EL (cell line): ENCODE measurements around the gene TEAD2.
A peak's percentile ranks its signal among the peaks of the same experiment; 100 is the strongest.
"Not testable (repeated sequence)": the region's sequence is repeated elsewhere in the genome, so short reads cannot be mapped to it uniquely, and the experiment has no call there.

Experiments
- DNase-seq: peaks from one replicate; pipeline ENCODE4 v3.0.0-alpha.2; 2016

The TEAD2 gene

DNA sequence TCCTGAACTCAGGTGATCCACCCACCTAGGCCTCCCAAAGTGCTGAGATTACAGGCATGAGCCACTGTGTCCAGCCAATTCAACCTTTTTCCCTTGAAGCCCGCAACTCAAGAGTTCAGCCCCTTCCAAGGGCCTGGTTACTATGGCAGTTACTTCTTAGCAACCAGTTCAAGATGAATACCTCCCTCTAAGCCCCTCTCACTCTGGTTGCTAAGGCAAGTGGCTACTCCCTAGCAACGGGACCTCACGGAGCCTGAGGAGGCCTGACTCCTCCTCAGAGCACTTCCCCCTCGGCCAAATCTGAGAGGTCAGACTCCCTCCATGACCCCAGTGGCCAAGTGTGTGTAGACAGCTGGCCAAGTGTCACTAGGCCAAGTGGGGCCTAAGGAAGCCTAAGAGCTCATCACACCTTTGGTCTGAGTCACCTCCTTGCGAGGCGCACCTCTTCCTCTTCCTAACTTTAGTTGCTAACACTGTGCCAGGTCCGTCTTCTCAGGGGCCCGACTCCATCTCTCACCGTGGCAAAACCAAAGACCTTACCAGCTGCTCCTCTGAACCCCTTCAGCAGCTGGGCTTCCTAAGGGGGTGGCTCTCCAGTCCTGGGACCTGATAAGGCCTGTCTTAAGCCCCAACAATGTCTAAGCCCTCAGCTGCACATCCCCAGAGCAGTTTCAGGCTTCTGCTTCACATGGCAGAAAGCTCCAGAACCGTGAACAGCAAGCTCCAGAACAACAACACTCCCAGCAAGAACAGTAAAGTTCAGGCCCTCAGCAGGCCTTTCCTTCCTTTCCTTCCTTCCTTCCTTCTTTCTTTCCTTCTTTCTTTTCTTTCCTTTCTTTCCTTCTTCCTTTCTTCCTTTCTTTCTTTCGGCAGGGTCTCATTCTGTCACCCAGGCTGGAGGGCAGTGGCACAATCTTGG is 17.5 kb downstream of the TEAD2 start:
- DNase-seq = no peak

GRCh38 chr19:49343123-49343522 is 19.1 kb downstream of the TEAD2 start:
- no peak for DNase-seq

DNA sequence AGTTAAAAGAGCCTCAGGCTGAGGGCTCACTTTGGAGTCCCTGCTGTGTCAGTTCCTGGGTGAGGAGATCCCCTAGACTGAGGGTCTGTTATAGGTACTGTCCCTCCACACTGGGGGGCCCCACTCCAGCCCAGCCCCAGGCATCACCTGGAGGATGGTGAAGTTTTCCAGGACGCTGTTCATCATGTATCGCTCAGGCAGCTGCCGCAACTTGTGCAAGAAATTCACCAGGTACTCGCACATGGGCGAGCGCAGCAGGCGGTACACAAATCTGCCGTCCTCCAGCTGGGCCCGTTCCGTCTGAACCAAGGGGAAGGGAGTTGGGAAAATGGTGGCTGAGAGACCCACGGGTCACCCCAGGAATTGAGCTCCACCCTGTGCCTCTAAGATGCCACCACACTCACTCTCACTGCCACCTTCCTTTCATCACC is 19.9 kb downstream of the TEAD2 start:
- DNase-seq = no peak

DNA sequence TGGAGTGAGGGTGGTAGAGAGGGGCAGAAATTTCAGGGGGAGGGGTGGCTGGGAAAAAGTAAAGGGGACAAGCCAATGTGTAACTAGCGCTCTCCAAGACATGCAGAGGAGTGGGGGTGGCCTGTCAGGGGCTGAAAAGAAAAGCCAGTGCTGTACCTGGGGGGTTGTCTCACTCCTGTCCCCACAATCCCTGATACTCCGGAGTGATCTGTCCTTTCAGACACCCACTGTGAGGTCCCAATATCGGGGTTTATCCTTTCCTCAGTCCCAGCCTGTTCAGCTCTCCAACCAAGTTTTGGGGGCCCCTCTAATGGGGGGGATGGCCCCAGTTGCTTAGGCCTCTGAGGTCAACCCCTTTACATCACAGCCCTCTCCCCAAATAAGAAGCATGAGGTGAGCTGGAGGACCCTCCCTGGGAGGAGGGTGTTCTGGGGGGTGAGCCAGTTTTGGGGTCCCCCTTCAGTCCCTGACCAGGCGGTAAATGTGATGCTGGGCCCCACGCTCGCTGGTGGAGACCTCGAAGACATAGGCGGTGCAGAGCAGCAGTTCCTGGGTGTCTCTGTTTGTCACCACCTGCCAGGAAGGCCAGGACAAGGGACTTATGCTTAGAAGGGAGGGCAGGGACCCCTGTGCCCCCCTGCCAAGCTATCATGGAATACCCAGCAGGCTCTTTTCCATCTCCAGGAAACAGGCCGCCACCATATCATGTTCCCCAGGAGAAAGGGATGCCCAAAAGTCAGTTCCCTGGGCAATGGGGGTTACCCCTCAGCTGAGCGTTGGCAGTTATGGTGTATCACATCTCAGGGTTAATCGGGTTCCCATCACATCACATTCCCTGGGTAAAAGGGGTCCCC is 21.1 kb downstream of the TEAD2 start:
- no peak for DNase-seq

DNA sequence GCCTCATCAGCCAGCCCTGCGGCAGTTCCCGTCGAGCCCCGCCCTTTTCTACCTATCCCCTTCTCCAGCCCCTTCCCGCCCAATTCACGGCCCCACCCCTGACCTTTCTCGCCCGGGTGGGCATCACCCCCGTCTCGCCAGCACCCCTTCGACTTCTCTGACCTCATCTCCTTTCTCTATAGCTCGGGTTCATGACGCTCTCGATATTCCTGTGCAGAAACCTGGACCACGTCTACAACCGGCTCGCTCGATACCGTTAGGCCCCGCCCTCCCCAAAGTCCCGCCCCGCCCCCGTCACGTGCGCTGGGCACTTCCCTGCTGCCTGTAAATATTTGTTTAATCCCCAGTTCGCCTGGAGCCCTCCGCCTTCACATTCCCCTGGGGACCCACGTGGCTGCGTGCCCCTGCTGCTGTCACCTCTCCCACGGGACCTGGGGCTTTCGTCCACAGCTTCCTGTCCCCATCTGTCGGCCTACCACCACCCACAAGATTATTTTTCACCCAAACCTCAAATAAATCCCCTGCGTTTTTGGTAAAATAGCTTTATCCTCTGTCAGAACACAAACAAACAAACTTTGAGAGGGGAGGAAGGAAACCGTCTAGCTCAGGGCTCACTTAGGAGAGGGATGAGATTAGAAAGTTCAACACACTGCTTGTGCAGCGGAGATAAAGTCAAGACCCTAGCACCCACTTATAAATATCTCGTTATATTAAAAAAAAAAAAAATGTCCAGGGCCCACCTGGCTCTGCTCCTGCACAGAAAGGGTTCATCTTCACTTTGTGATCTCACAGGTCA is 21.9 kb downstream of the TEAD2 start:
- no peak for DNase-seq

DNA sequence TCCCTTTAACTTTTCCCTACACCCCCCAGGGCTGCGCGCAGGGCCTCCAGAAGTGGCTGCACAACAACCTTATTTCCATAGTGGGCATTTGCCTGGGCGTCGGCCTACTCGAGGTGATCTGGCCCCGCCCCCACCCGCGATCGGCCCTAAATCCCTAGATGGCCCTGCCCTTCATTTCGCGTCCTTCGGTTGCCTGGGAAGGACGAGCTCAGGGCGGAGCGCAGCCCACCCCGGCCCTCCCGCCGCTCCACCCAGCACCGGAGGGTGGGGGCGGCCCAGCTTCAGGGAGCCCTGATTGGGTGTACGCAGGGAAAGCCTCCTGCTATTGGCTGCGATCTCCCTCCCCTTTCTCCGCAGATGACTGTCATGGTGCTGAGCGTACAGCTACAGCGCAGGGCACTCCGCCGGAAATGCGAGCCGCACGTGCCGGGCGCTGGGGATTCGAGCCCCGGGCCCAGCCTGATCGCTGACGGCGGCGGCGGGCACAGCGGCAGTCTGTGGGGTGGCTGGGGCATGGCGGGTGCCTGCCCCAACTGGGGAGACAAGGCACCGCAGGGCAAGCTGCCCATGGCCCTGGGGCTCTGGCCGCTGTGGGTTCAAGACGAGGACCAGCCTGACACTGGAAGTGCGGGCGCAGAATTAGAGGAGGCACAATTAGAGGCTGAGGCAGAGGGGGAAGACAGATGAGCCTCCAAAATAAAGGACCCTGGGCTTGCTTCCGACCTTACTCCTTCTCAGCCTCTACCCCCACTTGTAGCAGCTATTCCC is 22.7 kb downstream of the TEAD2 start:
- peak; percentile 56 for DNase-seq

DNA sequence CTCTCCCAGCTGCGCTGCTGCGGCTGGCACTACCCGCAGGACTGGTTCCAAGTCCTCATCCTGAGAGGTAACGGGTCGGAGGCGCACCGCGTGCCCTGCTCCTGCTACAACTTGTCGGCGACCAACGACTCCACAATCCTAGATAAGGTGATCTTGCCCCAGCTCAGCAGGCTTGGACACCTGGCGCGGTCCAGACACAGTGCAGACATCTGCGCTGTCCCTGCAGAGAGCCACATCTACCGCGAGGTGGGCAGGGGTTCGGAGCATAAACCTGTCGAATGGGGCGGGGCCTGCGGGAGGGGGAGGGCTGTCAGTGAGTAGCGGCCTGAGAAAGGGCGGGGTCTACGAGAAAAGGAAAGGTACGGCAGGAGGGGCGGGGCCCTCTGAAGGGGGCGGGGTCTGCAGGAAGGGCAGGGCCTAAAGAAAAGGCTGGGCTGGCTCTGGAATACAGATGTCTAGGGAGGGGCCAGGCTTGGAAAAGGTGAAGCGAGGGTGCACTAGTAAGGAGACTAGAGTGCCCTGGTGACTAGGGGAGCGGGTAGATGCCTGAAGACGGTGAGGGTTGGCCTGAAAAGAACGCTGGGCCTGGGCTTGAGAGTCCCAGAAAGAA is 23.4 kb downstream of the TEAD2 start:
- peak; percentile 28 for DNase-seq

DNA sequence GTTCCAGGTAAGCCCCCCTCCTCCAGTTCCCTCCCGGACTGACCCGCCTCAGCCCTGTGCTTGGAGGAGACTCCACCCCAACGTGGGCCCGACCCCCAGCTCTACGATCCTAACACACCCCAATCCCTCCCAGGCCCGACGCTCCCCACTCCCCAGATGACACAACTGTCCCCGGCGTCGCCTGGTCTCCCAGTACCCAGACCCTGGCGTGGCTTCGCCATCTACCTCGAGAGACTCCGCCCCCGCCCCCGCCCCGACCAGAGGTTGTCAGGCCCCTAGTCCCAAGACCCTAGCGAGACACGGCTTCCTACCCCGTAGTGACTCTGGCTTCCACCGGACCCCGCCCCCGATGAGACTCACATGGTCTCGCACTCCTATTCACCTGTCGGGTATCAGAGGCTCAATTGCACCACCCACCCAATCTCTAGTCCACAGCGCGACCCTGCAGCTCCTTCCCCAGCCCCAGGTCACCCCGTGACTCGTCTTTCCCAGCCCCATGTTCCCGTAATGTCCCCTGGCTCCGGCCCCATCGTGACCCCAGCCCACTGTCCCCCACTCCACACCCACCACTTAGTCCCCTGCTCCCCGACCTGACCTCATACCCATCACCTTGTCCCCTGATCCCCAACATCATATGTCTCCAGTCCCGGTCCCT is 24.1 kb downstream of the TEAD2 start:
- no peak for DNase-seq

DNA sequence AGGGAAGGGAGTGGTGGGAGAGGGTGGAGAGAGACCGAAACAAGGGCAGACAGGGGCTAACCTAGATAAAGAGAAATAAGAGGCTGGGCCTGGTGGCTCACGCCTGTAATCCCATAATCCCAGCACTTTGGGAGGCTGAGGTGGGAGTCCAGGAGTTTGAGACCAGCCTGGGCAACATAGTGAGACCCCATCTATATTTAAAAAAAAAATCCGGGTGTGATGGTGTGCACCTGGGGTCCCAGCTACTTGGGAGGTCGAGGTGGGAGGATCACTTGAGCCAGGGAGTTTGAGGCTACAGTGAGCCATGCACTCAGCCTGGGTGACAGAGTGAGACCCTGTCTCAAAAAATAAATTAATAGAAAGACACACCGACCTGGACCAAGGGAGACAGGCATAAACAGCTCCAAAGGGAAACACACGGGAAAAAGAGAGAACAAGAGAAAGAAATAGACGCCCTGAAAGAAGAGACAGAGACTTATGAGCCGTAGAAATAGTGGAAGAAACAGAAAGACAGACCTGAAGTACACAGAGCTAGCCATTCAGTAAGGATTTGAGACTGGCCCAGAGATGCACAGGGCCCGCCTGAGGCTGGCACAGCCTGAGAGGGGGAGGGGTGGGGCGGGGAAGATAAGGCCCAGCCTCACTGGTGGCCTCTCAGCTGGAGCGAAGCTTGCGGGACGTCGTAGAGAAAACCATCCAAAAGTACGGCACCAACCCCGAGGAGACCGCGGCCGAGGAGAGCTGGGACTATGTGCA is 24.8 kb downstream of the TEAD2 start:
- DNase-seq = no peak

DNA sequence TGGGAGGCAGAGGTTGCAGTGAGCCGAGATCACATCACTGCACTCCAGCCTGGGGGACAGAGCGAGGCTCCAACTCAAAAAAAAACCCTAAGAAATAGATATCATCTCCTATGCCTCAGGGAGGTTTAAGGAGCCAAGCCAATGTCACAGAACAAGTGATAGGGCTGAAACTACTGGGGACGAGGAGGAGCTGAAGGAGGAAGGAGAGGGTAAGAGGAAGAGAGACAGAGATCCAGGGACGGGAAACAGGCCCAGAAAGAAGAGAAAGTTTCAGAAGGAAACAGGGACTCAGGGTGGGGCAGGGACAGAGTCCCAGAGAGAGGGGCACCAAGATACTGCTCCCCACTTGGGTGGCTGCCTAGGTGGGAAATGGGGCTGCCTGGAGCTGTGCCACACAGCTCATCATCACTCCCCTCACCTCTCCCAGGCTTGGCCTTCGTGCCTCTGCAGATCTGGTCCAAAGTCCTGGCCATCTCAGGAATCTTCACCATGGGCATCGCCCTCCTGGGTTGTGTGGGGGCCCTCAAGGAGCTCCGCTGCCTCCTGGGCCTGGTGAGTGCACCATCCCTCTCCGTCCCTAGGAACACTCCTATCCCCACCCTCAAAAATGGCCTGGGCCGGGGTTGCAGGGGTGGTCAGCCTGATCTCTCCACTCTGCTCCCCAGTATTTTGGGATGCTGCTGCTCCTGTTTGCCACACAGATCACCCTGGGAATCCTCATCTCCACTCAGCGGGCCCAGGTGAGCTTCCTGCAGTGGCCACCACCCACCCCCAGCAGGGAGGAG is 25.5 kb downstream of the TEAD2 start:
- DNase-seq = no peak

DNA sequence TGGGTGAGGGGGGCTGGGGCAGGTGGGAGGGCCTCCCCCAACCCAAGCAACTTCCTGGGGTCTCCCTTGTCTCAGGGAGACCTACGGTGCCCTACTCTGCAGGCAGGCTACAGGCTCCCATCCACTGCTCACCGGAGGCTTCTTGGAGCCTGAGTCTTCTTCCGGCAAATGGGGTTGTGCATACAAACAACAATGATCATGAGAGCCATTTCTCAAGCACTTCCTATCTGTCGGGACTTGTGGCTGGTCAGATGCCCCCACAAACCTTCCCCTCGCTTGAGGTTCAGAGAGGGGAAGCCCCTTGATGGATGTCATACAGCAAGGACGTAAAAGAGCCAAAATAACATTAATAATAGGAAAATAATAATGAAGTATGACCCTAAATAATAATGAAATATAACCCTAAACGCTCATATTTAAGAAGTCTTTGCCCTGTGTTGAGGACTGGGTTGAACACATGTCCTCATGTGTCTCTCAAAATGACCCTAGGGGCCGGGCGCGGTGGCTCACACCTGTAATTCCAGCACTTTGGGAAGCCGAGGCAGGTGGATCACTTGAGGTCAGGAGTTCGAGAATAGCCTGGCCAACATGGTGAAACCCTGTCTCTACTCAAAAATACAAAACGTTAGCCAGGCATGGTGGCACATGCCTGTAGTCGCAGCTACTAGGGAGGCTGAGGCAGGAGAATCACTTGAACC is 26.3 kb downstream of the TEAD2 start:
- no peak for DNase-seq

DNA sequence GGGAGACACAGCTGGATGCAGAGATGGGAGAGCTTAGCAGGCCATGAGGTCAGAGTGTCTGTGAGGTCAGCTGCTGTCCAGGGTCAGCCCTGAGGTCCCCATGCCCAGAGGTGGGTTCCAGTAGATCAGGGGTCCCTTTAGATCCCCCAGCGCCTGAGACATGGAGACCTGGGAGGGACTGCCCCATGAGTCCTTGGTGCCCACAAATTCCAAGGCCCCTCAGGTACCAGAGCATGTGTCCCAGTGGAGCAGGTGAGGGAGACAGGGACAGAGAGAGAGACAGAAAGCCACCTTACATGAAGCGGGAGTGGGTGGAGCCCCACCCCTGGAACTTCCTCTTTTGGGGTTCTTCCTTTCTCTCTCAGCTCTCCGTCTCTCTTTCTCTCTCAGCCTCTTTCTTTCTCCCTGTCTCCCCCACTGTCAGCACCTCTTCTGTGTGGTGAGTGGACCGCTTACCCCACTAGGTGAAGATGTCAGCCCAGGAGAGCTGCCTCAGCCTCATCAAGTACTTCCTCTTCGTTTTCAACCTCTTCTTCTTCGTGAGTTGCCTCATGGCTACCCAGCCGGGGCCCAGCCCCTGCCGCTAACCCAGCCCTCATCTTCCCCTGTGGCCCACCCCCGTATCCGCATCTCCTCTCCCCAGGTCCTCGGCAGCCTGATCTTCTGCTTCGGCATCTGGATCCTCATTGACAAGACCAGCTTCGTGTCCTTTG is 27.0 kb downstream of the TEAD2 start, which contains the start of gene CD37:
Gene CD37, plus strand, starts transcription at position 336 of the 713 bp plus-strand sequence. Its CDS starts 135 bp downstream, at position 471.
- no peak for DNase-seq

DNA sequence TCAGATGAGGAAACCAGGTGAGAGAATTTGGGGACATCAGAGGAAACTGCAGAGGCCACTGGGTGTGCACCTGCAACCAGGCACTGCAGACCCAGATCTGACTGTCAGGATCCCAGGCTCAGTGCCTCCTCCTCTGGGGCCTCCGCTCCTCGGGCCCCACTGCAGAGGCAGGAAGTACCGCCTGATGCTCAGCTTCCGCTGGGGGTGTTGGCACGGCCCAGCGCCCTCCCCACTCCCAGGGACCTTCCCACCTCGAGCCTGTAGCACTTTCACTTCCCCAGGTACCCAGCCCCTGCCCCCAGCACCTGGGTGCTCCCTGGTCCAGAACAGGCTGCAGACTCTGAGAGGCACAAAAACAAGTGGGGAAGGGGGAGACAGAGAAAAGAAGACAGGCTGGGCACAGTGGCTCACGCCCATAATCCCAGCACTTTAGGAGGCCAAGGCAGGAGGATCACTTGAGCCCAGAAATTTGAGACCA is 28.4 kb downstream of the TEAD2 start:
- DNase-seq = no peak

DNA sequence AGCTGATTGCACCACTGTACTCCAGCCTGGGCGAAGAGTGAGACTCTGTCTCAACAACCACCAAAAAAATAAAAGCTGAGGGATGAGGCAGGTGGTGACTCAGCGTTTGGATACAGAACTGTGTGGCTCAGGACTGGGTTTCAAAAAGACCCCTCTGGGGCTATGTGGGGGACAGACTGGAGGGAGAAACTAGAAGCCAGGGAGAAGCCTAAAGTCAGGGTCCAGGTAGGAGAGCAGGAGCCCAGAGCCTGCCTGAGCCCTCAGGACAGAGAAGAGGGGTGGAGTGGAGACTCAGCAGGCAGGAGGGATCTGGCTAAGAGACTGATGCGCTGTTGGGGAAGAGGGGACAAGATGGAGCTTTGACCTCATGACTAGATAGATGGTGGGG is 28.8 kb downstream of the TEAD2 start:
- no peak for DNase-seq

- not testable (repeated sequence) for DNase-seq
These were observed 29.4 kb downstream of the TEAD2 start for GRCh38 chr19:49332691-49333417.

- DNase-seq = peak; percentile 51
These were observed 30.6 kb downstream of the TEAD2 start for GRCh38 chr19:49331616-49332055.

DNA sequence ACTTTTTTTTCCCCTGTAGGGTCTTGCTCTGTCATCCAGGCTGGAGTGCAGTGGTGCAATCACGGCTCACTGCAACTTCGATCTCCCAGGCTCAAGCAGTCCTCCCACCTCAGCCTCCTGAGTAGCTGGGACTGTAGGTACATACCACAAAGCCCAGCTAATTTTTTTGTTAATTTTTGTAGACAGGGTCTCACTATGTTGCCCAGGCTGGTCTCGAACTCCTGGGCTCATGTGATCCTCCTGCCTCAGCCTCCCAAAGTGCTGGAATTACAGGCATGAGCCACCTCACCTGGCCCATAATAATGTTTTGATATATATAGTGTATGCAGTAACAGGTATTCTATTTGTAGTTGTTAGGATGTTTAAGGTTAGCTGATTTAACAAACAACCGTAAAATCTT is 31.0 kb downstream of the TEAD2 start:
- not testable (repeated sequence) for DNase-seq
